ENCODE results near the gene LDLRAD4. TPM values are rescaled to one million over a fixed set of nuclear protein-coding genes. Genes with fewer than 3 reads are reported as not detected.
A peak's percentile ranks its signal among the peaks of the same experiment; 100 is the strongest.

Gene LDLRAD4
- total RNA-seq, 1 donor from 2014 or later, result 6.7 TPM

DNA sequence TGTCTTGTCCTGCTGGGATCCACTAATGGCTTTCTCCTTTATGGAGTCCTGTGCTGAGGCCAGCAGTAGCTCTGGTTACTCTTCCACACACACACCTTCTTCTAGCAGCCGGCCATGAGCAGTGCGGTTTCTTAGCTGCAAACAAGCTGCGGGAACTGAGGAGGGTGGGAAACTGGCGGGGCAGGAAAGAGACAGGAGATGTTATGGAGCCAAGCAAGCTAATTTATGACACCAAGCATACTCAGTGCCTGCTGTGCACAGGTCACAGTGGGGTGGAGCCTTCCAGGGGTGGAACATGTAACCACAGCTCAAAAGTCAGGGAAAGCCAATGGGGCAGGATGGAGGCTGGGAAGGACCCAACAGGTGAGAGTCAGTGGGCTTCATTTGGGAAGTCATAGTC is 327.0 kb downstream of the LDLRAD4 start:
- no peak for DNase-seq (ENCODE audit: low read depth in 2 of 2)

DNA sequence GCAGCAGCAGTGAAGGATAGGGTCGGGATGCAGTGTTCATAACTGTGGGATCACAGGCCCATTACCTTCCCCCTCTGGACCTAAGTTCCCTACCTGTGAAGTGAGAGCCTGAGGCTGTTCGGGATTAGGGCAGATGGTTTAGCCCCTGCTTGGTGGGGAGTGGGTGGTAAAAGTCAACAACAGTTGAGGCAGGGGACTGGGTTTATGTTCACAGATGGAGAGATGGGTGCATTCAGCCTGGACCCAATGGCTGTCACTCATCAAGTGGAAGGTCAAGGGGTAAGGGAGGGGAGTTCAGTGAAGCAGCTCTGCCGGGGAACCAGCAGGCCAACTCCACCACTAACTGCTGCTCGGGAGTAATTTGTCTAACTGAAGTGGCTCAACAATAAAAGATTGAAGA is 327.4 kb downstream of the LDLRAD4 start:
- no peak for DNase-seq (ENCODE audit: low read depth in 2 of 2)

DNA sequence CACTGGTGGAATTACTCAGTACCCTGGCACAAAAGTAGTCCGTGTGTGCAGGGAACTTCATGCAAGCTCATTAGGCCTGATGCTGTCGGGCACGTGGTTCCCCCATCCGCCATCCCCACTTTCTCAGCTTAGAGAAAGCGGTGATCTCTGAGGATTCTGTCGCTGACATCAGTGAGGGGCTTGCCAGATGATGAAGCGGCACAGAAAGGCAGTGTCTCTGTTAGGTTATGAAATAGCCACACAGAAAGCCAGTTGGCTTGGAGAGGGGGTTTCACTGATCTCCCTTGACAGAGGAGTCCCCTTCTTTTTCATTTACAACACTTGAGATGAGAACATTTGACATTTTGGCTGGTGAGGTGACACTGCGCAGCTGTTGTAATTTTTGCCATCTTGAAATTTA is 328.1 kb downstream of the LDLRAD4 start:
- DNase-seq (ENCODE audit: low read depth in 2 of 2), result no peak

- DNase-seq (ENCODE audit: low read depth in 2 of 2), result no peak
Observed at GRCh38 chr18:13547347-13547746, 328.8 kb downstream of the LDLRAD4 start.

GRCh38 chr18:13548106-13548819 is 329.7 kb downstream of the LDLRAD4 start:
- DNase-seq (ENCODE audit: low read depth in 2 of 2), result no peak

- no peak for DNase-seq (ENCODE audit: low read depth in 2 of 2)
Observed at GRCh38 chr18:13548966-13549879, 330.7 kb downstream of the LDLRAD4 start.

- no peak for DNase-seq (ENCODE audit: low read depth in 2 of 2)
Observed at GRCh38 chr18:13549880-13550232, 331.3 kb downstream of the LDLRAD4 start.

DNA sequence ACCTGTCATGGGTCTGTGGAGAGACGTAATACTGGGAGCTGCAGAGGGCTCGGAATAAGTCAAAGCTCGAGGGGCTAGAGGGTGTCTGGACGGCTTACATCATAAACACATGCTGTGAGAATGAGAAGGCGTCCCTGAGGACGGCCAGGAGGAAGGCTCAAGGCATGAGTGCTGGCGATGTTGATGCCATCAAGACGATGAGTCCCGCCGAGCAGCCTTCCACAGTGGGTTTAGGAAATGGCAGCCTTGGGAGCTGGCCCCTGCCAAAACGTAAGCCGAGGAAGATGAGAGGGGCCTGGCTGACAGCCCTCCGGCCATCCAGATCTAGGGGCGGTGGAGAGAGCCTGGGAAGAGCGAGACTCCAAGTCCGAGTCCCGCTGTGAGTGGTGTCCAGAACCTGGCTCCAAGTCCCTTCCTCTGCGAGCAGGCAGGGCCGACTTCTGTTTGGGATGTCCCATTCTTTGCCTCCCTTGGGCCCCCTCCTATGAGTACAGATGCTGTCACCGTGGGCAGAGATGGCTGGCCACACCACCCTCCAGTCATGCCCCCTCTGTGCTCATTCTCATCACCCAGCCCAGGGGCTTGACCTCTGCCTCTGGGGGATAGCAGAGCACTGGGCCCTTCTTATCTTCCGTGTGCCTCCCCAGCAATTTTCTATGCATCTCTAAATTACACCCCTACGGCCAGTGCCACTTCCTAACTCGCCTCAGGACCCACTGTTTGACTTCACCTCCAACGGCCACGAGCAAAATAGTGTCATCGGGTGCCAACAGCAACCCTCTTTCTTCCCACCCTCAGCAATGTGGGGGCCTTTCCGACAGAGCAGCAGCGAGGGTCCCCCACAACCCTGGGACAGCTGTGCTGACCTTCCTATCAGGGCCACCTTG is 332.1 kb downstream of the LDLRAD4 start:
- no peak for DNase-seq (ENCODE audit: low read depth in 2 of 2)

DNA sequence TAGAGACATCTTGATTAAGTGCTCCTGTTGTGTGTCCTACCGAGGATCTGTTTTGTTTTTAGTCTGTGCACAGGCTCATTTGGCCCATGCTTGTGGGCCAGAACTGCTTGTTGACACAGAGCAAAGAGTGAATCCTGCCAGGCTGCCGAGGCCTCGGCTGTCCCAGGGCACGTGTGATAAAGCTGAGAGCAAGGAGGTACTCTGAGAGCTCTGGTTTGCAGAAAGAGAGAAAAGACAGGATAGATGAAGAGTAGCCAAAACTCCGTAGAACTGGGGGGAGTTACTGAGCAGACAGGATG is 332.7 kb downstream of the LDLRAD4 start:
- DNase-seq (ENCODE audit: low read depth in 2 of 2), result no peak

DNA sequence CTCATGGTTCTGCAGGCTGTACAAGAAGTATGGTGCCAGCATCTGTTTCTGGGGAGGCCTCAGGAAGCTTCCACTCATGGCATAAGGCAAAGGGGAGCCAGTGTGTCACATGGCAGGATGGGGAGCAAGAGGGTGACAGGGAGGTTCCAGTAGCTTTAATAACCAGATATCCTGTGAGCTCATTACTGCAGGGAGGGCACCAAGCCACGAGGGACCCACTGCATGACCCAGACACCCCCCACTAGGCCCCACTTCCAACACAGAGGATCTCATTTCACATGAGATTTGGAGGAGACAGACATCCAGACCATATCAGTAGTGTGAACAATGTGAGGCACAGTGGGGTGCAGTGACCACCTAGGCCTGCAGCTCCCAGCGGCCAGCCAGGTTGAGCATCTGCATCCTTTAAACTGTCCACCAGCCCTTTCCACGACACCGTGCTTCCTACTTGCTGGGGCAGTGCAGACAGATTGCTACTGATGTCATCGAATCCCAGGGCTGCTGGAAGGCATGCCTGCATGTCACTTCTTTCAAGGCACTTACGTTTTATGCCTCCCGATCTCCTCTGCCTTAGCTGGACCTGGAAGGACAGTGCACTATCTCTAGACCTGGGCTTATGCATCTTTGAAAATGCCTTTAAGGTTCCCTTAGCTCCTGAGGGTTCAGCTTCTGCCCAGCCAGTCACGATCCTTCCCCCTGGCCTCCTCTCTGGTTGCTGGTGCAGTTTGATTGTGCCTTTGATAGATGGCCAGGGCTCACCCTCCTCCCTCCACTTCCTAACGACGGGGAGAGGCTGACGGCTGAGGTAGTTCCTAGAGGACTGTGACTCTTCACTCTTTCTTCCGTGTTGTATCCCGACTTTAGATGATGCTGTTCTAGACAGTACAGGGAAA is 333.5 kb downstream of the LDLRAD4 start:
- DNase-seq (ENCODE audit: low read depth in 2 of 2), result no peak

DNA sequence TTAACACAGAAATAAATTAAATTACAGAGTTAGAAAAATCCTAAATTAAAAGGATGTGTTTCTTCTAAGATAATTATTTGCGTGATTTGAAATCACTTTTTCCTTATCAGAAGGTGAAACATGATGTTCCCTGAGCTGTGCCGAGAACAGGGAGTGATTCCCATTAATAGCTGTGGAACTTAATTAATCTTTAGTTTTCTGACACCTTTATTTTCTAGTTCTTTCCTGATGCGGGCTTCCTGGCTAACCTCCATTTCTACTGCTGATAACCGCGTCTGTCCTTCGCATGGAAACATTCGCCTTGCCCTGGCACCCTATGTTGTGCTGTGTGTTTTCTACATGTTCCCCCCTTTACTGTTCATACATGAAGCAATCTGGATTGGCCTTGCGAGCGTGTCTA is 334.9 kb downstream of the LDLRAD4 start:
- DNase-seq (ENCODE audit: low read depth in 2 of 2), result no peak

DNA sequence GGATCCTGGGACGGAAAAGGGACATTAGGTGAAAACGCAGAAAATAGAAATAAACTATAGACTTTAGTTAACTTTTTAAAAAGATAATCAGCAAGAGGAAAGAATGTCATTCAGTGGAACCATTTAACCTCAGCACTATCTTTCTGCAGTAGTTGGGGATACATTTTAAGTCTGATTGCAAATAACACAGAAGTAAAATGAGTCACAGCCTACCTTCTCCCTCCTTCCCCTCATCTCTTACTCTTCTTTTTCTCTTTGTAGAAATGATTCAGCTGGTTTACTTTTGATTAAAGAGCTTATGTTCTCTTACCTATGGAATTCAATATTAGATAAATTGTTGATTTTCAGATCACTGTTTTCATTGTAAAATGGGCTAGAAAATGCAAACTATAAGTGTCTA is 336.6 kb downstream of the LDLRAD4 start:
- no peak for DNase-seq (ENCODE audit: low read depth in 2 of 2)

GRCh38 chr18:13555865-13556264 is 337.3 kb downstream of the LDLRAD4 start:
- DNase-seq (ENCODE audit: low read depth in 2 of 2), result no peak

DNA sequence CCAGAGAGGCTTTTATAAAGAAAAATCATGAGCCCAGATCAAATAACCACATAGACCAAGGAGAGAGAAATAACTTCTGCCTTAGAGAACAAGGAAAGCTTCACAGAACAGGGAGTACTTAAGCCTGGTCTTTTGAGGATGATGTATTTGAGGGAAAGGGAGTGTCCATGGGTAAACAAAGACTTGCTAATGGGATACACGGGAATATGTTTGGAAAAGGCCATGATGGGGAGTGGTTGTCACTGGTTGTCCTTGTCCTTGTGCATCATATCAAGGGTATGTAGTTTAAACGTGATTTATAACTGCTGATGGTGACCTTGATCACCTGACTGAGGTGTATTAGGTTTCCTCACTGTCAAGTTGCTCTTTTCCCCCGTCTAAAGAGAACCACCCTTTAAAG is 337.9 kb downstream of the LDLRAD4 start:
- DNase-seq (ENCODE audit: low read depth in 2 of 2), result no peak

DNA sequence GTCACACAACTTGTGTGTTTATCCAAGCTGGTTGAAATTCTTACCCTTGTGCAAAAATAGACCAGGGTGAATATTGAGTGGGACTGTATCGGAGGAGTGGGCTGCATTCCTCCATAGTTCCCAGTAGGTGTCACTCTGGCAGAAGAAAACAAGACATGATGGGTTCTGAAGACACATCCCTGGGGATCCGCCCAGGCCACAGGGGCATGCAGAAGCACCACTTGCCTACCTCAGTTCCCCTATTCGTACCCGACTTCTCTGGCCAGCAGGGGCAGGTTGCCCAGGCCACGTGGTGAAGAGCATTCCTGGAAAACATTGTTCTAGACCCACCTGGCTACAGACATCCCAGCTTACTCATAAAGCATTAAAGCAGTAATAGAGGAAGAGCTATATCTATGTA is 339.6 kb downstream of the LDLRAD4 start:
- DNase-seq (ENCODE audit: low read depth in 2 of 2), result peak; percentile 40 to 47

- DNase-seq (ENCODE audit: low read depth in 2 of 2), result no peak
Observed at GRCh38 chr18:13558790-13559189, 340.2 kb downstream of the LDLRAD4 start.

DNA sequence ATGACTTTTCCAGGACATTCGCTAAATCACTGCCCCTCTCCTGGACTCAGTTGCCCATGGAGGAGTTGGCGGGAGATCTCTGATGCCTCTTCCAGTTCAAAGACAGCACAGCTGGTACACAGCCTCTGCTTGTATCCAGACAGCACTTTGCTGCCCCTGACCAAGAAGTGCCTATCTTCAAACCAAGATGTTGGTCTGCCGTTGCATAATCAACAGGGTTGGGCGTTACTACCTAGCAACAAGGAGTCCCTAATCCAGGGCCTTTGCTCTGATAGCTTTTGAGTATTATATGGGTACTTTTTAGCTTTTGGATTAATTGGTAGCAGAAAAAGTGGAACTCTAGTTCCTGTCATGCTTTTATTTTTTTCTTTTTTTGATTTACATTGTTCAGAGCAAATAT is 341.2 kb downstream of the LDLRAD4 start:
- no peak for DNase-seq (ENCODE audit: low read depth in 2 of 2)

GRCh38 chr18:13560306-13560705 is 341.7 kb downstream of the LDLRAD4 start:
- no peak for DNase-seq (ENCODE audit: low read depth in 2 of 2)

GRCh38 chr18:13562494-13563029 is 344.0 kb downstream of the LDLRAD4 start:
- DNase-seq (ENCODE audit: low read depth in 2 of 2), result no peak

- no peak for DNase-seq (ENCODE audit: low read depth in 2 of 2)
Observed at GRCh38 chr18:13563390-13563805, 344.8 kb downstream of the LDLRAD4 start.

- peak; percentile 21 to 55 for DNase-seq (ENCODE audit: low read depth in 2 of 2)
Observed at GRCh38 chr18:13564579-13564978, 346.0 kb downstream of the LDLRAD4 start.
